PC-3 (cell line): ENCODE results near the gene SLC15A2. TPM values are rescaled to one million over a fixed set of nuclear protein-coding genes. Genes with fewer than 3 reads are reported as not detected.

Experiments used
- ATAC-seq: fragments of 200-7000 bp; cut with Tn5 transposase; 2 replicates; pipeline ENCODE4 v1.9.1; 2020; ENCODE audit warnings: mild to moderate bottlenecking, moderate library complexity
- BruUV-seq: library from RNA; stranded (reverse); fragments of 400-500 nt; replicated peaks from 2 replicates; lab custom pipeline; 2021; lab: Mats Ljungman, UMichigan
- CTCF ChIA-PET: fragments of 300-600 bp; sonication (Branson Sonifier 250); formaldehyde crosslinking; loops from one replicate; lab custom pipeline; 2022; ENCODE audit warnings: antibody characterized with exemption; lab: Charles Lee
- POLR2A ChIA-PET: fragments of 300-600 bp; sonication (Branson Sonifier 250); formaldehyde crosslinking; loops from one replicate; lab custom pipeline; 2022; ENCODE audit warnings: antibody characterized with exemption; ENCODE audit not compliant: unreplicated experiment; lab: Charles Lee
- DNase-seq: peaks from one replicate; pipeline ENCODE4 v3.0.0-alpha.2; 2015
- H2AFZ ChIP-seq: fragments of 300-600 bp; sonication (generic); 2 replicates; pipeline ENCODE4 v1.6.0; 2016; ENCODE audit warnings: antibody characterized with exemption, low read length
- H3F3A ChIP-seq: fragments of 300-600 bp; sonication (generic); one replicate; pipeline ENCODE4 v1.6.0; 2017; ENCODE audit warnings: antibody characterized with exemption, low read length, control low read depth, mild to moderate bottlenecking; ENCODE audit not compliant: unreplicated experiment
- H3K27ac ChIP-seq: fragments of 300-600 bp; sonication (generic); 2 replicates; pipeline ENCODE4 v1.5.1; 2016; ENCODE audit warnings: mild to moderate bottlenecking, low read length
- H3K27me3 ChIP-seq: fragments of 300-600 bp; sonication (generic); 2 replicates; pipeline ENCODE4 v1.6.1; 2016; ENCODE audit warnings: low read length, mixed read lengths
- H3K36me3 ChIP-seq: fragments of 300-600 bp; sonication (generic); 2 replicates; pipeline ENCODE4 v1.6.1; 2016; ENCODE audit warnings: low read depth, mixed run types, low read length, mixed read lengths
- H3K4me1 ChIP-seq: fragments of 300-600 bp; sonication (generic); 2 replicates; pipeline ENCODE4 v1.5.1; 2016; ENCODE audit warnings: low read length; ENCODE audit not compliant: insufficient read depth
- H3K4me2 ChIP-seq: fragments of 300-600 bp; sonication (generic); 2 replicates; pipeline ENCODE4 v1.6.0; 2016; ENCODE audit warnings: low read length
- H3K4me3 ChIP-seq: fragments of 300-600 bp; sonication (generic); 2 replicates; pipeline ENCODE4 v1.5.1; 2016; ENCODE audit warnings: mild to moderate bottlenecking, low read length, mixed read lengths
- H3K79me2 ChIP-seq: fragments of 300-600 bp; sonication (generic); 2 replicates; pipeline ENCODE4 v1.6.1; 2017; ENCODE audit warnings: low read length, mixed read lengths
- H3K9ac ChIP-seq: fragments of 300-600 bp; sonication (generic); 2 replicates; pipeline ENCODE4 v1.6.0; 2016; ENCODE audit warnings: mild to moderate bottlenecking, low read length
- H3K9me2 ChIP-seq: fragments of 300-600 bp; sonication (generic); replicated peaks from 2 replicates; pipeline ENCODE4 v1.6.1; 2016; ENCODE audit warnings: mixed run types, low read length, mixed read lengths
- H3K9me3 ChIP-seq: fragments of 300-600 bp; sonication (generic); 2 replicates; pipeline ENCODE4 v1.6.1; 2016; ENCODE audit warnings: low read length, mixed read lengths
- H4K20me1 ChIP-seq: fragments of 300-600 bp; sonication (generic); 2 replicates; pipeline ENCODE4 v1.6.1; 2016; ENCODE audit warnings: low read length, mixed read lengths
- CTCF ChIP-seq: fragments of 300-600 bp; sonication (generic); conservative IDR thresholded peaks from 2 replicates; pipeline ENCODE4 v1.5.1; 2017; ENCODE audit warnings: antibody characterized with exemption, low read depth, mild to moderate bottlenecking, low read length
- EZH2 ChIP-seq: fragments of 300-600 bp; sonication (generic); IDR thresholded peaks from one replicate; pipeline ENCODE4 v1.6.1; 2017; ENCODE audit warnings: antibody characterized with exemption, mild to moderate bottlenecking, low read length; ENCODE audit not compliant: unreplicated experiment
- EZH2phosphoT487 ChIP-seq: fragments of 300-600 bp; sonication (generic); IDR thresholded peaks from 2 replicates; pipeline ENCODE4 v1.6.1; 2018; ENCODE audit warnings: mild to moderate bottlenecking, antibody characterized with exemption, low read length, borderline replicate concordance
- intact Hi-C: fragments of 100-400 bp; cut with micrococcal nuclease; formaldehyde crosslinking; loops from 2 replicates; pipeline ENCODE4 v1.9.0; 2023
- total RNA-seq: library from RNA; depleted of rRNA; stranded (reverse); fragments of >200 nt; gene quantifications from 2 replicates; pipeline ENCODE4 v1.2.3, GENCODE V29; 2014

SLC15A2 gene
- total RNA-seq, 1 experiment from 2014 or later = 0.91 TPM

DNA sequence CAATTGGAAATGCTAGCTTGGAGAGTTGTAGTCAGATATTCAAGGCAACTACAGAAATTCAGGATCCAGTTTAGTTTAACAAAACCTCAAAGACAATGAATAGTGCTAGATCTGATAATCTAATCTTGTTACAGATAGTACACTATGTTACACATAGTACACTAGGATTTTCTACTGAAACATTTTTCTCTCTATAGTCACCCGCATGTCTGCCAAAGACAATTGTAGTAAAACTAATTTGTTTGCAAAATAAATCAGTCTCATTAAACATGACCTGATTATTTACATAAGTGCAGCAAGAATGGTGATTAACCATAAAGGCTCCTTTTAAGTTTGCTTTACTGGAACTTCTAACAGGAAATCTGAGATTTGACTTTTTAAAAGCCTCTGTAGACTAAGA, 75.8 kb downstream of the SLC15A2 start:
- DNase-seq (peak; percentile 97), ATAC-seq (peak; percentile 89)
- intact Hi-C loops = loop anchor here (1.0 to 10.0 kb wide), 5 partner anchors 9 to 423 kb away; partner anchors contain the start of gene POLQ
- Histone ChIP-seq H3K9ac (no peak overlapping the region; the same call in 1 of the 2 replicates), H3K27ac (peak overlapping the region; percentile 72), H3K4me2 (peak overlapping the region; percentile 61), H3K9me2 (0 out of 2 replicates have a peak, but pooled peaks cover 4% of the 10 kb centered on the region), H2AFZ (no peak overlapping the region), H4K20me1 (no peaks in the 10 kb centered on the region), H3K79me2 (no peaks in the 10 kb centered on the region), H3K27me3 (no peaks in the 10 kb centered on the region), H3K4me1 (peaks cover 41% of the 10 kb centered on the region), H3K4me3 (peak overlapping the region; percentile 12; the same call in 1 of the 2 replicates), H3K9me3 (no peaks in the 10 kb centered on the region), H3F3A (peaks cover 19% of the 10 kb centered on the region), H3K36me3 (no peaks in the 10 kb centered on the region)
- ChIA-PET CTCF (interaction anchor here (1.8 kb wide), 1 partner anchor 25 kb away, joined by 4 read pairs; no protein-coding TSS in a partner anchor), POLR2A (no interaction called here)
- TF ChIP-seq EZH2phosphoT487 = no peak
- TF ChIP-seq EZH2 = no peak
- TF ChIP-seq CTCF = no peak
- no TSS peak for BruUV-seq

- H2AFZ ChIP-seq = no peak overlapping the region
- peaks cover 60% of the 10 kb centered on the region for H3K4me1 ChIP-seq
- no peaks in the 10 kb centered on the region for H4K20me1 ChIP-seq
- no peak overlapping the region for H3K4me3 ChIP-seq
- peak overlapping the region; percentile 55 for H3K4me2 ChIP-seq
- H3K36me3 ChIP-seq = no peaks in the 10 kb centered on the region
- ATAC-seq = peak; percentile 32
- no peaks in the 10 kb centered on the region for H3K79me2 ChIP-seq
- TF ChIP-seq CTCF (no peak), EZH2phosphoT487 (no peak), EZH2 (no peak)
- H3K27me3 ChIP-seq = no peaks in the 10 kb centered on the region
- intact Hi-C loops = loop anchor here (5.0 to 10.0 kb wide), 3 partner anchors 92 to 427 kb away; partner anchors contain the start of gene POLQ
- peak overlapping the region; percentile 53 for H3K9ac ChIP-seq
- DNase-seq = peak; percentile 97
- H3K9me3 ChIP-seq = no peaks in the 10 kb centered on the region
- 0 out of 2 replicates have a peak, but pooled peaks cover 4% of the 10 kb centered on the region for H3K9me2 ChIP-seq
- peak overlapping the region; percentile 92 for H3K27ac ChIP-seq
- no TSS peak for BruUV-seq
- H3F3A ChIP-seq = peaks cover 20% of the 10 kb centered on the region
- ChIA-PET POLR2A (interaction anchor here (0.6 kb wide), 1 partner anchor 142 kb away, joined by 4 read pairs; no protein-coding TSS in a partner anchor), CTCF (interaction anchor here (0.6 to 1.0 kb wide), 3 partner anchors 21 to 530 kb away, joined by 3 to 5 read pairs (median 3); no protein-coding TSS in a partner anchor)
These were observed 80.5 kb downstream of the SLC15A2 start for GRCh38 chr3:121974601-121975111.

DNA sequence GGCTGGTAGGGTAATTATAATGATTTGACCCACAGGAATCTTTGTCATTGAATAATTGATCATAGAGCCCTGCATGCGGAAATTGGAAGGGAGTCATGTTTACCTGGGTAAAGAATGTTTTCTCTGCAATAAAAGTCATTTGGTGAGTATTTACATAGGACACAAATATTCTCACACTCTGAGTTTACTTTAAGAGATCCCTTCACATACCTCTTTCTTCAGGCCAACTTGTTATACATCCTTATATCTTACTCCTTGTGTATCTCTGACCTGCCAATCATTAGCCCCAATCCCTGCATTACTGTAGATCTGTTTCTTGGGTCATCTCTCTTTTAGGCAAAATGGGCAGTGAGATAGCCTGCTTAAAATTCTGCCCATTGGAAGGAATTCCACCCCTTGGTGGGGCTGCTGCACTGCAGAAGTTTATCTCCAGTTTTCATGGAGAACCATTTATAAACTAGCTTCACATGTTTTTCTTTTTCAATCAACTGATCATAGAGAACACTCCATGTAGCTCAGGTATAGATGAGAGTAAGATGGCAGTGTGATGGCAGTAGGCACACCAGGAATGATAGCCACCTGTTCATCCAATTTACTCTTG, 81.6 kb downstream of the SLC15A2 start:
- Histone ChIP-seq H3K9me3 (no peaks in the 10 kb centered on the region), H3K4me1 (peaks cover 59% of the 10 kb centered on the region), H3K4me2 (peak overlapping the region; percentile 34), H3K4me3 (no peak overlapping the region), H3F3A (peaks cover 28% of the 10 kb centered on the region), H3K9me2 (0 out of 2 replicates have a peak, but pooled peaks cover 4% of the 10 kb centered on the region), H3K9ac (peak overlapping the region; percentile 53), H2AFZ (no peak overlapping the region), H3K79me2 (no peaks in the 10 kb centered on the region), H3K36me3 (no peaks in the 10 kb centered on the region), H3K27ac (peak overlapping the region; percentile 92), H4K20me1 (no peaks in the 10 kb centered on the region), H3K27me3 (no peaks in the 10 kb centered on the region)
- DNase-seq = peak; percentile 59
- no peak for ATAC-seq
- TF ChIP-seq EZH2 (no peak), EZH2phosphoT487 (no peak), CTCF (peak; percentile 51)
- POLR2A ChIA-PET = no interaction called here
- CTCF ChIA-PET = no interaction called here
- BruUV-seq = no TSS peak
- intact Hi-C loops = loop anchor here (2.0 to 10.0 kb wide), 4 partner anchors 94 to 379 kb away; no protein-coding TSS in a partner anchor
